PC-9 (cell line): ENCODE results near the gene PITPNC1. TPM values are rescaled to one million over a fixed set of nuclear protein-coding genes. Genes with fewer than 3 reads are reported as not detected.

Source experiments
- BruUV-seq: library from RNA; stranded (reverse); fragments of 400-500 nt; replicated peaks from 2 replicates; lab custom pipeline; 2021; lab: Mats Ljungman, UMichigan
- CTCF ChIA-PET: fragments of 300-600 bp; sonication (Branson Sonifier 250); formaldehyde crosslinking; loops from one replicate; lab custom pipeline; 2022; ENCODE audit warnings: antibody characterized with exemption; lab: Charles Lee
- POLR2A ChIA-PET: fragments of 300-600 bp; sonication (Branson Sonifier 250); formaldehyde crosslinking; loops from one replicate; lab custom pipeline; 2022; ENCODE audit warnings: antibody characterized with exemption; ENCODE audit not compliant: unreplicated experiment; lab: Charles Lee
- DNase-seq, 2 experiments: peaks; one replicate each; pipeline versions ENCODE4 v3.0.0 to v3.0.0-alpha.2; 2015 to 2022; ENCODE audit warnings: mixed read lengths in 1 of 2
- H2AFZ ChIP-seq: fragments of 200-600 bp; sonication (generic); 2 replicates; pipeline ENCODE4 v1.8.1; 2017; ENCODE audit warnings: antibody characterized with exemption
- H3F3A ChIP-seq: fragments of 200-600 bp; sonication (generic); 2 replicates; pipeline ENCODE4 v1.8.1; 2017; ENCODE audit warnings: antibody characterized with exemption, mild to moderate bottlenecking, low read depth; ENCODE audit not compliant: insufficient read depth
- H3K27ac ChIP-seq: fragments of 200-600 bp; sonication (generic); 2 replicates; pipeline ENCODE4 v1.6.1; 2016; ENCODE audit warnings: mixed run types
- H3K27me3 ChIP-seq: fragments of 200-600 bp; sonication (generic); 2 replicates; pipeline ENCODE4 v1.6.1; 2016; ENCODE audit warnings: low read depth, mixed run types; ENCODE audit not compliant: insufficient read depth
- H3K36me3 ChIP-seq: fragments of 200-600 bp; sonication (generic); 2 replicates; pipeline ENCODE4 v1.6.1; 2016; ENCODE audit warnings: low read depth, mixed run types
- H3K4me1 ChIP-seq: fragments of 200-600 bp; sonication (generic); replicated peaks from 2 replicates; pipeline ENCODE4 v1.6.1; 2016; ENCODE audit warnings: mixed run types; ENCODE audit not compliant: insufficient read depth
- H3K4me2 ChIP-seq: fragments of 200-600 bp; sonication (generic); 2 replicates; pipeline ENCODE4 v1.6.1; 2017; ENCODE audit warnings: mixed run types
- H3K4me3 ChIP-seq: fragments of 200-600 bp; sonication (generic); 2 replicates; pipeline ENCODE4 v1.6.1; 2016; ENCODE audit warnings: mixed run types
- H3K79me2 ChIP-seq: fragments of 200-600 bp; sonication (generic); 2 replicates; pipeline ENCODE4 v1.6.1; 2017; ENCODE audit warnings: low read depth, mixed run types
- H3K9me2 ChIP-seq: fragments of 200-600 bp; sonication (generic); 2 replicates; pipeline ENCODE4 v1.8.1; 2017; ENCODE audit warnings: mild to moderate bottlenecking; ENCODE audit not compliant: insufficient read depth
- H3K9me3 ChIP-seq: fragments of 200-600 bp; sonication (generic); 2 replicates; pipeline ENCODE4 v1.8.1; 2016; ENCODE audit warnings: low read depth; ENCODE audit not compliant: insufficient read depth
- H4K20me1 ChIP-seq: fragments of 200-600 bp; sonication (generic); 2 replicates; pipeline ENCODE4 v1.8.1; 2017; ENCODE audit not compliant: insufficient read depth
- EZH2 ChIP-seq: fragments of 200-600 bp; sonication (generic); IDR thresholded peaks from 2 replicates; pipeline ENCODE4 v1.8.0; 2017; ENCODE audit warnings: antibody characterized with exemption, low read depth
- intact Hi-C: fragments of 100-400 bp; cut with micrococcal nuclease; formaldehyde crosslinking; loops from one replicate; pipeline ENCODE4 v1.10.0; 2022; ENCODE audit not compliant: unreplicated experiment
- total RNA-seq: library from RNA; stranded (reverse); gene quantifications from 2 replicates; pipeline ENCODE4 v1.2.3, GENCODE V29; 2021
- TF ChIP-seq, protein P1 (sequence below): fragments of 200-600 bp; sonication (generic); conservative IDR thresholded peaks from 2 replicates; pipeline ENCODE4 v1.6.1; 2017; ENCODE audit warnings: mixed run types, antibody characterized with exemption, mild to moderate bottlenecking, moderate library complexity

PITPNC1 gene
- total RNA-seq, 1 experiment from 2014 or later = 6.0 TPM

- no TSS peak for BruUV-seq
- no peaks in the 10 kb centered on the region for H3K79me2 ChIP-seq
- peaks cover 2% of the 10 kb centered on the region; the same call in 1 of the 2 replicates for H3K9me3 ChIP-seq
- ChIA-PET CTCF (interaction anchor here (0.5 to 0.7 kb wide), 3 partner anchors 162 to 446 kb away, joined by 3 to 6 read pairs (median 3); no protein-coding TSS in a partner anchor), POLR2A (no interaction called here)
- H3K4me2 ChIP-seq = no peak overlapping the region
- TF ChIP-seq, protein P1, sequence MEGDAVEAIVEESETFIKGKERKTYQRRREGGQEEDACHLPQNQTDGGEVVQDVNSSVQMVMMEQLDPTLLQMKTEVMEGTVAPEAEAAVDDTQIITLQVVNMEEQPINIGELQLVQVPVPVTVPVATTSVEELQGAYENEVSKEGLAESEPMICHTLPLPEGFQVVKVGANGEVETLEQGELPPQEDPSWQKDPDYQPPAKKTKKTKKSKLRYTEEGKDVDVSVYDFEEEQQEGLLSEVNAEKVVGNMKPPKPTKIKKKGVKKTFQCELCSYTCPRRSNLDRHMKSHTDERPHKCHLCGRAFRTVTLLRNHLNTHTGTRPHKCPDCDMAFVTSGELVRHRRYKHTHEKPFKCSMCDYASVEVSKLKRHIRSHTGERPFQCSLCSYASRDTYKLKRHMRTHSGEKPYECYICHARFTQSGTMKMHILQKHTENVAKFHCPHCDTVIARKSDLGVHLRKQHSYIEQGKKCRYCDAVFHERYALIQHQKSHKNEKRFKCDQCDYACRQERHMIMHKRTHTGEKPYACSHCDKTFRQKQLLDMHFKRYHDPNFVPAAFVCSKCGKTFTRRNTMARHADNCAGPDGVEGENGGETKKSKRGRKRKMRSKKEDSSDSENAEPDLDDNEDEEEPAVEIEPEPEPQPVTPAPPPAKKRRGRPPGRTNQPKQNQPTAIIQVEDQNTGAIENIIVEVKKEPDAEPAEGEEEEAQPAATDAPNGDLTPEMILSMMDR = no peak
- no peak for TF ChIP-seq EZH2
- no peaks in the 10 kb centered on the region for H3F3A ChIP-seq
- H3K27ac ChIP-seq = no peak overlapping the region
- no peak overlapping the region for H2AFZ ChIP-seq
- intact Hi-C loops = no loop called here
- no peaks in the 10 kb centered on the region for H3K27me3 ChIP-seq
- no peak for DNase-seq
- H3K4me1 ChIP-seq = no peaks in the 10 kb centered on the region
- no peaks in the 10 kb centered on the region for H3K36me3 ChIP-seq
- no peaks in the 10 kb centered on the region for H3K9me2 ChIP-seq
- no peak overlapping the region for H3K4me3 ChIP-seq
- no peaks in the 10 kb centered on the region for H4K20me1 ChIP-seq
Observed at GRCh38 chr17:67663457-67663856, 286.4 kb downstream of the PITPNC1 start.

GRCh38 chr17:67666028-67666427 is 288.9 kb downstream of the PITPNC1 start:
- no TSS peak for BruUV-seq
- no peak overlapping the region for H2AFZ ChIP-seq
- POLR2A ChIA-PET = no interaction called here

DNA sequence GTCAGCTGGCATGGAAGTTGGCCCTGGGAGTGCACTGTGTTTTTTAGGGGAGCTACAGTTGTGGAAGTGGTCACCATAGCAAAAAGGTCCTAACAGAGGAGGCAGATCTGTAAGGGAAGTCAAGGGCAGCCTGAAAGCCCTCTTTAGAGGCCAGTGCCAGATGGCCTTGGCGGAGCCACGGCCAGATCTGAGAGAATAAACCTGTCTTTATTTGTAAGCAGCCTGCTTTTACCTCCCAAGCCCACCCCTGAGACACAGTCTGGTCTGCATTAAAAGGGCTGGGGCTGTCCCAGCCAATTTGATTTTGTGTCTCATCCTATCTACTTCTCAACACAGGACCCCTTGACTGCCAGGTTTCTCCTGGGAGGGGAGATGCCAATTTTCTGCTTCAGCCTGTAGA is 289.6 kb downstream of the PITPNC1 start:
- intact Hi-C loops = no loop called here
- H3K27ac ChIP-seq = no peak overlapping the region
- no peaks in the 10 kb centered on the region for H3K79me2 ChIP-seq
- no peak for TF ChIP-seq EZH2
- TF ChIP-seq, protein P1 = no peak
- CTCF ChIA-PET = no interaction called here
- POLR2A ChIA-PET = no interaction called here
- no peaks in the 10 kb centered on the region for H3K27me3 ChIP-seq
- no peak for DNase-seq
- 0 out of 2 replicates have a peak, but pooled peaks cover 5% of the 10 kb centered on the region for H3K4me1 ChIP-seq
- no peak overlapping the region for H3K4me2 ChIP-seq
- no peaks in the 10 kb centered on the region for H3K36me3 ChIP-seq
- no TSS peak for BruUV-seq
- H3K9me3 ChIP-seq = no peaks in the 10 kb centered on the region
- no peaks in the 10 kb centered on the region for H3F3A ChIP-seq
- H3K9me2 ChIP-seq = no peaks in the 10 kb centered on the region
- no peaks in the 10 kb centered on the region for H4K20me1 ChIP-seq
- no peak overlapping the region for H2AFZ ChIP-seq
- H3K4me3 ChIP-seq = no peak overlapping the region

More at GRCh38 chr17:67666028-67666427, 288.9 kb downstream of the PITPNC1 start:
- H3K4me1 ChIP-seq = no peaks in the 10 kb centered on the region
- H3K4me2 ChIP-seq = no peak overlapping the region
- intact Hi-C loops = no loop called here
- no peaks in the 10 kb centered on the region for H3F3A ChIP-seq
- no peaks in the 10 kb centered on the region for H3K9me2 ChIP-seq
- H3K4me3 ChIP-seq = no peak overlapping the region
- H3K9me3 ChIP-seq = no peaks in the 10 kb centered on the region
- no peak for TF ChIP-seq EZH2
- TF ChIP-seq, protein P1 = no peak
- no peaks in the 10 kb centered on the region for H3K27me3 ChIP-seq
- no peaks in the 10 kb centered on the region for H3K36me3 ChIP-seq
- CTCF ChIA-PET = no interaction called here
- H3K79me2 ChIP-seq = no peaks in the 10 kb centered on the region
- no peaks in the 10 kb centered on the region for H4K20me1 ChIP-seq
- DNase-seq = no peak
- no peak overlapping the region for H3K27ac ChIP-seq
